ENCODE results near the gene PCNX4. TPM values are rescaled to one million over a fixed set of nuclear protein-coding genes. Genes with fewer than 3 reads are reported as not detected.

The PCNX4 gene
- total and polyA plus RNA-seq, 8 donors, result 34.8 to 129 (median 109) TPM

- intact Hi-C loops (cut with DNase I), result loop anchor here in 1 of 2 donors (10.0 kb wide), 1 partner anchor 123 kb away; no protein-coding TSS in a partner anchor
- no peak for DNase-seq
- Histone ChIP-seq H3K27ac (no peak overlapping the region), H3K4me1 (no peaks in the 10 kb centered on the region), H3K36me3 (no peaks in the 10 kb centered on the region), H3K4me3 (no peak overlapping the region), H3K9me3 (no peaks in the 10 kb centered on the region), H3K27me3 (peaks cover 0 to 8% of the 10 kb centered on the region in 2 donors)
- no peak for TF ChIP-seq CTCF (IDR thresholded peaks at IDR 0.05)
- ATAC-seq, result no peak
Measured at GRCh38 chr14:60061371-60061770, 30.4 kb upstream of the PCNX4 start.

GRCh38 chr14:60064491-60065072 is 27.1 kb upstream of the PCNX4 start:
- H3K36me3 ChIP-seq, result no peaks in the 10 kb centered on the region
- H3K4me1 ChIP-seq, result no peaks in the 10 kb centered on the region
- H3K27ac ChIP-seq, result no peak overlapping the region
- DNase-seq (peak in 1 of 4 donors; percentile 27), ATAC-seq (peak; percentile 52)
- H3K27me3 ChIP-seq, result peaks cover 0 to 8% of the 10 kb centered on the region in 2 donors
- intact Hi-C loops (cut with DNase I), result loop anchor here in 1 of 2 donors (10.0 kb wide), 1 partner anchor 120 kb away; no protein-coding TSS in a partner anchor
- no peaks in the 10 kb centered on the region for H3K9me3 ChIP-seq
- TF ChIP-seq CTCF (IDR thresholded peaks at IDR 0.05), result peak in 1 of 2 donors; percentile 45
- H3K4me3 ChIP-seq, result no peak overlapping the region

DNA sequence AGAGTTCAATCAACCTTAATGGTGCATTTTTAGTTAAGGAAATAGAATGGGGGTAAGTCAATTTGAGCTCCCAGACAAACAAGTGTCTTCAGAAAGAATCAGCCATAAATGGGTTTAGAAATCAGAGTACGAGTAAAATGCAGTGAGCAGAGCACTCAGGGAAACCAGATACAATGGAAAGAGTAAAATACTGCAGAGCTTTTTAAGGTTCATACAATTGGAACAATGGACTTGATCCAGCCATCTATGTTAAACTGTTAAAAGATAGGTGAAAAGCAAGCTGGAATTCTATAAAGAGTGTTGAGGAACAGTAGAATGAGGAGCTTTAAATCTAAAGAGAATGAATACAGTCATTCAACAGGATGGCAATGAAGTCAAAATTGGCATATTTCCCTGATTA is 23.8 kb upstream of the PCNX4 start:
- Histone ChIP-seq H3K4me3 (no peak overlapping the region), H3K27ac (no peak overlapping the region), H3K4me1 (no peaks in the 10 kb centered on the region), H3K36me3 (no peaks in the 10 kb centered on the region), H3K9me3 (no peaks in the 10 kb centered on the region), H3K27me3 (peaks cover 0 to under 1% of the 10 kb centered on the region in 2 donors)
- intact Hi-C loops (cut with DNase I), result loop anchor here in 1 of 2 donors (10.0 kb wide), 1 partner anchor 117 kb away; no protein-coding TSS in a partner anchor
- DNase-seq (no peak), ATAC-seq (no peak)
- TF ChIP-seq CTCF (IDR thresholded peaks at IDR 0.05), result no peak

DNA sequence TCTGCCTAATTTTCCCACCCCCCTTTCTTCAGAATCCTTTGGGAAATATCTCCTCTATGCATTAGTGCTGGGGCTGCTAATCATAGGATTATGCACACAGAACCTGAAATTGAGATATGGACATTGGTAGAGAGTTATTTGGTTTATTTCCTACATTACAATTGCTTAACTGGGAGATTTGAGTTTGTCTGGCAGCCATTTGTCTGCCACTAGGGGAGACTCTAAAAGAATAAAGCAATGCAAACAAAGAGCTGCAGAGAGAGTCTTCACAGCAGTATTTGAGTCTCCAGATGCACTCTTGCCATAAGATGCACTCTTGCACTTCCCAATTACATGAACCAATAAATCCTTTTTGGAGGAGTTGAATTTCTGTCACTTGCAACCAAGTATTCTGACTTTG is 12.0 kb upstream of the PCNX4 start:
- H3K9me3 ChIP-seq, result peaks cover 0 to 4% of the 10 kb centered on the region in 2 donors
- no peak for DNase-seq
- H3K4me3 ChIP-seq, result no peak overlapping the region
- intact Hi-C loops (cut with DNase I), result loop anchor here in 1 of 2 donors (10.0 kb wide), 1 partner anchor 85 kb away; the partner anchor contains the start of gene DHRS7
- no peaks in the 10 kb centered on the region for H3K27me3 ChIP-seq
- no peak for TF ChIP-seq CTCF (IDR thresholded peaks at IDR 0.05)
- H3K36me3 ChIP-seq, result no peaks in the 10 kb centered on the region
- no peak overlapping the region for H3K27ac ChIP-seq
- no peak for ATAC-seq
- no peaks in the 10 kb centered on the region for H3K4me1 ChIP-seq

DNA sequence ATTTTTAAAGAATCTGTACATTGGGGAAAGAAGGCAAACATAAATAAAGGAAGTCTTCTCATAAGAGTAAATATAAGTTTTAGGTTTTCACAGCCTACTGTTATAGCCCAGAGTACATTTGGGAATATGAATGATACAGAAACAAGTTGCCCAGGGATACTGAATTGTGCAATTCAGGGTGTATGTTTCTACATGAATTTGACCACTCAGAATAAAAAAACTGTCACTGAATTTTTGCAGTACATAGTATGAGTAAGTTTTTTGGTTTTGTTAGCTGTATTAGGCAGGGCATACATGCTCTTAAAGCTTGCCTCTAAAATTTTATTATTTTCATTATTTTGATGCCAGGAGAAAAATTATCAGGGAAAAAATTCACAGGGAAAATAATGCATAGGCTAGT is 6.6 kb upstream of the PCNX4 start:
- DNase-seq, result no peak
- Histone ChIP-seq H3K27ac (no peak overlapping the region), H3K27me3 (no peaks in the 10 kb centered on the region), H3K9me3 (no peaks in the 10 kb centered on the region), H3K36me3 (no peaks in the 10 kb centered on the region), H3K4me3 (no peak overlapping the region), H3K4me1 (no peaks in the 10 kb centered on the region)
- ATAC-seq, result no peak
- intact Hi-C loops (cut with DNase I), result loop anchor here in 1 of 2 donors (10.0 kb wide), 1 partner anchor 80 kb away; the partner anchor contains the start of gene DHRS7
- TF ChIP-seq CTCF (IDR thresholded peaks at IDR 0.05), result no peak

Data from left lung (tissue), 10 donors.